ENCODE data around the gene TECTA. TPM values are rescaled to one million over a fixed set of nuclear protein-coding genes. Genes with fewer than 3 reads are reported as not detected.

The TECTA gene
- total RNA-seq, 1 donor from 2014 or later, result 0.33 TPM

- no peak for DNase-seq (ENCODE audit: low read depth, low spot score)
Observed at GRCh38 chr11:121127809-121128208, 26.8 kb downstream of the TECTA start.

GRCh38 chr11:121129362-121130340 lies 28.6 kb downstream of the TECTA start:
- DNase-seq (ENCODE audit: low read depth, low spot score), result no peak

GRCh38 chr11:121131656-121132055 lies 30.6 kb downstream of the TECTA start:
- DNase-seq (ENCODE audit: low read depth, low spot score), result no peak

GRCh38 chr11:121132211-121132976 lies 31.4 kb downstream of the TECTA start:
- DNase-seq (ENCODE audit: low read depth, low spot score), result no peak

GRCh38 chr11:121134741-121135312 lies 33.8 kb downstream of the TECTA start:
- DNase-seq (ENCODE audit: low read depth, low spot score), result no peak

- DNase-seq (ENCODE audit: low read depth, low spot score), result no peak
Observed at GRCh38 chr11:121137005-121137404, 36.0 kb downstream of the TECTA start.

GRCh38 chr11:121138259-121138658 lies 37.2 kb downstream of the TECTA start:
- DNase-seq (ENCODE audit: low read depth, low spot score), result no peak

GRCh38 chr11:121140369-121140768 lies 39.3 kb downstream of the TECTA start:
- no peak for DNase-seq (ENCODE audit: low read depth, low spot score)

GRCh38 chr11:121141066-121141465 lies 40.0 kb downstream of the TECTA start:
- no peak for DNase-seq (ENCODE audit: low read depth, low spot score)

- DNase-seq (ENCODE audit: low read depth, low spot score), result no peak
Observed at GRCh38 chr11:121143921-121144320, 42.9 kb downstream of the TECTA start.

GRCh38 chr11:121144723-121145122 lies 43.7 kb downstream of the TECTA start:
- no peak for DNase-seq (ENCODE audit: low read depth, low spot score)

GRCh38 chr11:121145826-121146225 lies 44.8 kb downstream of the TECTA start:
- DNase-seq (ENCODE audit: low read depth, low spot score), result no peak

- DNase-seq (ENCODE audit: low read depth, low spot score), result no peak
Observed at GRCh38 chr11:121149116-121149515, 48.1 kb downstream of the TECTA start.

GRCh38 chr11:121151207-121151688 lies 50.2 kb downstream of the TECTA start:
- no peak for DNase-seq (ENCODE audit: low read depth, low spot score)

- no peak for DNase-seq (ENCODE audit: low read depth, low spot score)
Observed at GRCh38 chr11:121152764-121153163, 51.7 kb downstream of the TECTA start.

- no peak for DNase-seq (ENCODE audit: low read depth, low spot score)
Observed at GRCh38 chr11:121153472-121153871, 52.4 kb downstream of the TECTA start.

GRCh38 chr11:121154486-121155314 lies 53.7 kb downstream of the TECTA start:
- DNase-seq (ENCODE audit: low read depth, low spot score), result no peak

- DNase-seq (ENCODE audit: low read depth, low spot score), result no peak
Observed at GRCh38 chr11:121157756-121158155, 56.7 kb downstream of the TECTA start.

- DNase-seq (ENCODE audit: low read depth, low spot score), result no peak
Observed at GRCh38 chr11:121159741-121160140, 58.7 kb downstream of the TECTA start.

- DNase-seq (ENCODE audit: low read depth, low spot score), result no peak
Observed at GRCh38 chr11:121161349-121161917, 60.4 kb downstream of the TECTA start.

All from pulmonary artery endothelial cell (primary cell).